Nucleus accumbens (tissue), 56 donors: ENCODE measurements around the gene DNM3.

Experiments
- DNase-seq, 56 donors: peaks; one replicate each; lab custom pipeline; 2025; lab: John Stamatoyannopoulos, UW

DNM3 gene

DNA sequence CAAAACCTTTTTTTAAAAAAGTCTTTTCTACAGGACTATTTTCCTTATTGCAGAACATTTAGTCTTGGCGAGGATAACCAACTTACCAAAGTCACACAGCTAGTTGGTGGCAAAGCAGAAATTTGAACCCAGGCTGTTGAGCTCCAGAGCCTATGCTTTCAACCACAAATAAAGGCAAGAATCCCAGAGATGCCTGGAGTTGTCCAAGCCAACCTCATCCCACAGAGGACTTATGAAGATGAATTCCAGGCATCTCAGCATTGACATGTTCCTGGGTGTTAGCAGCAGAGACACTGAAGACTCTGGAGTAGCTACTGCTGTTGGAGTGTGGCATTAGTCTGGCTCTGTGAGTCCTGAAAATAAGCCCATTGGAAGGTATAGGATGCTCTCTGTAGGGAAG, 291.5 kb downstream of the DNM3 start:
- DNase-seq, result no peak

DNA sequence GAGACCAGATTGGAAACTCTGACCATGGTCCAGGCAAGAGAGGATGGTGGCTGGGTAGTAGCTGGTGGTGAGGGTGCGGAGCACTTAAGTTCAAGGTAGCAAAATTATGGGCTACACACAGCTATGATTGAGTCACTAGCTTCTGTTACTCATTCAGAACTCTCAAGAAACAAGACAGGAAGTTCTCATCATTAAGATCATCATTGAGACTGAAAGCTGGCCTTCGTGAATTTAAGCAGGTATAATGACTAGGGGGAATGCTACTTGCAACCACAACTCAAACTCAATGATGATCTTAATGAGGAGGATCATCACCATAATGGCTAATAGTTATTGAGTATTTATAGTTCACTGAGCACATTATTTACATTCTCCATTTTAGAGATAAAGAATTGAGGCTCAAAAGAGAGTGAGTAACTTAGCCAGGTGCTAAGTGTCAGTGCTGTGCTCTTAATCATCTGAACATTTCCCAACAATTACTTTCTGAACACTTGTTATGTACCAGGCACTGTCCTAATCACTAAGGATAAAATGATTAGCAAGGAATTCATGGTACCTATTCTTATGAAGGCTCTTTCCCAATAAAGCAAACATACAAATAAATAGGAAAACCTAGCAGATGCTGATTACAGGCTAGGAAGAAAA, 292.9 kb downstream of the DNM3 start:
- DNase-seq, result no peak

DNA sequence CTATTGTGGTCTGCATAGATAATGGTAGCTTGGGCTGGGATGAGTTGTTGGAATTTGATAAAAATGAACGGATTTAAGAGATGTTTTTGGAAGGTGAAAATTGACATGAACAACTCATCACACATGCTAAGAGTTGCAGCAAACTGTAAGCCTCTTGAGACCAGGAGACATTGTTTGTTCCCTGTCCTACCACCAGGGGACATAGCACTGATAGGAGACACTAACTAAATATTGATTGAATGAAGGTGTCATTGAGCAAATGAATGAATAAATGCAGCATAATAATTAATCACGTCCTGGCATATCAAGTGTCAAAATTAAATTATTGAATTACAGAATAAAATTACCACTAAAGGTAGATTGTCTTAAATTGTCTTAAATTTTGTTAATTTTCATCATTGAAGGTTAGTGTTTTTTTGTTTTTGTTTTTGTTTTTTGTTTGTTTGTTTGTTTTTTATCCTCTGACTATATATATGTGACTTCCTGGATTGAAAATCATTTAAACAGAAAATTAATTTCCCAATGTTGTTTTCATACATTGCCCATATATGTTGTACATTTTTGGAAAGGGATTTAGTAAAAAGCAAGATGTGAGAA, 293.9 kb downstream of the DNM3 start:
- DNase-seq, result no peak

DNA sequence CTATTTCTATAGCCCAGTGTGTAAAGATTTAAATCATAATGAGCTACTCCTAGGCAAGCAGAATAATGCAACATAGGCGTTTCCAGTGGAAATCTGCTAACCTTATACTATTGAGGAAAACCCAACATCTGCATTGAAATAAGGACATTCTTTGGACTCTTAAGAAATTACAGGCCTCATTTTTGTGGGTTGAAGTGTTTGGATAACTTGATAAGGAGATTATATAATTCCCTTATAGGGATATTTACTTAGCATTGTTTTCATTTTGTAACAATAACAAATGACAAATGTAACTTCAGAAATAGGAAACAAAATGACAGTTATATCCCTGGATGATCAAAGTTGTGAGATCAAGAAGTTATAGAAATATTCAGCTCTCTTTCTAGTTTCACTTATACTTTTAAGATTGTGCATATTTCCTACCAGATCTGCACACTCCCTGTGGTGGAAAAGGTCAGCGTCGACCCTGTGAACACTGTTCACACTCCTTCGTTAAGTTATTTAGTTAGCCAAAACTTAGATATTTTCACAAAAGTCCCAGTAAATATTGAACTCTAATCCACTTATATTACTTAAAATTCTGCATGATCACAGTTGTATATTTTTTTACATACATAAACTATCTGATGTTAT, 294.8 kb downstream of the DNM3 start:
- no peak for DNase-seq

DNA sequence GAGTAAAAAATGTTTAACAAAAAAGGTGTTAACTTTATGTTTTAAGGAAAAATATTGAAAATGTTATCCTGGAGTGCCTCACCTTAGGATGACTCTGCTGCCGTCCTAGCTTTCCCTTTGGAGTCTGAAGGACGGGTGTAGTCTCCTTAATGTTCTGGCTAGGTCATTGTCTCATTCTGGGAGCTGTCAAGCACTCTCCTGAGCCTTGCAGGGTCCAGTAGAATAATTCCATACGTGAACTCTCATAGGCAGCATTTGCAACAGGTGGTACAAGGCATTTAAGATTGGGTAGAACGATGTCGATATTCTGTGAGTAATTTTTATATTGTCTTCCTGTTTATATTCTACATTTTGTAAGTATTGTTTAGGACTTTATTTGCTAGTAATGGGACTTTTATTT, 295.6 kb downstream of the DNM3 start:
- no peak for DNase-seq

DNA sequence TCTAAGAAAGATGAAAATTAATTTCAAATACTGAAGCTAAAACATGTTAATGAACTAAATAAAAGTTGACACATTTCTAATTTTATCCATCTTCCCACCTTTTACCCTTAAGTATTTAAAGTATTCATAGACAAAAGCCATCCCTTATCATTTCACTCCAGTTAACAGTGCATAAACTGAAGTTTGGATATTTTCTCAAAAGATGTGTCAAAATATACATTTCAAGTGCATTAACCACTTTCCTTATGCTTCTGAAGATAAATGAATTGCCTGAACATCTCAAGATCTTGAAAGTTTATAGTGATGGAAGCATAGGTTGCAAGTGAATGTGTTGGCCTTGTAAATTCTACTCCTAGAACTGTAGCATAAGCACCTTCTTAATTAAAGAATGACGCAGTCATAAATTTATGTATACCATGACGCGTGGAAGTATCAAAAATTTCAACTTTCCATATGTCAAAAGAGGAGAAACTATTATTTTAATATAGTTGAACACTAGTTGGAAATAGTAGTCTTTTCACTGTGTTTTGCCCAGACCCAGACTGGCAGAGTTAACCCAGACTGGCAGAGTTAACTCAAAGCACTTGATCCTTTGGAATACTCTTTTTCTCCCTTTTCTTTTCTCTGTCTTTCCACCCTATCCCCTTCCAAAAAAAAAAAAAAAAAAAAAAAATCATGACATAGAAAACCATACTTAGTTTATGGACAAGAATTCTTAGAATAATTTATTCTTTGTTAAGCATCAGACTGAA, 296.6 kb downstream of the DNM3 start:
- no peak for DNase-seq

DNA sequence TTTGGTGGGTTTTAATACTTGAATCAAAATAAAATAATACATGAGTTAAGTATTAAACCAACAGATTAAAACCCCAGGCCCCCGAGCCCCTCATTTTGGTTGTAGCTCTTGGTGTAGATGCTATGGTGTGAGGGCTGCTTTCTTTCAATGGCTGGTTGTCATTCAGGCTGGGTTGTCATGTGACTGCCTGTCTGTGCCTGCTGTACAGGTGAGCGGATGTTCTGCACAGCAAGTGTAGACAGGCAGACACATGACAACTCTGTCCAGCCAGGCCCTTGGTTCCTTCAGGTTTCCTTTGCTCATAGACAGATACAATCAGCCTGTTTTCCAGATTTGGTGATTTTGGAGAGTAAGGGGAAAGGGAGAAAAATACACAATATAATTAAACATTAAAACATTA, 297.3 kb downstream of the DNM3 start:
- no peak for DNase-seq

DNA sequence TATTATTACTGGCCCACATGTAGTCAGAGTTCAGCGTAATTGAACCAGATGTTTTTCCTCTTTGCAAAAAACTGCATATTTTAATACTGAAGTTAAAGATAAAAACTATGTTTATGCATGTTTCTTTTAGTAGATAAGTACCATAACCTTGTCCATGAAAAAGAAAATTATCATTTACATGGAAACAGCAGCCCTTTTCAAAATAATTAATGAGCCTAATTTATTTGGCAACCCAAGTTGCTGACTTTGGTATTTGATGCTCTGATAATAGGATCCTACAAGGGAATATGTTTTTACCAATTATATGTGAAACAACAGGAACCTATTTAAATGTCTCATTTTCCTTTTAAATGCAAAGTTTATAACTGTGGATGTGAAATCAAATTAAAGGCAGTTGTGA, 297.9 kb downstream of the DNM3 start:
- DNase-seq, result no peak

DNA sequence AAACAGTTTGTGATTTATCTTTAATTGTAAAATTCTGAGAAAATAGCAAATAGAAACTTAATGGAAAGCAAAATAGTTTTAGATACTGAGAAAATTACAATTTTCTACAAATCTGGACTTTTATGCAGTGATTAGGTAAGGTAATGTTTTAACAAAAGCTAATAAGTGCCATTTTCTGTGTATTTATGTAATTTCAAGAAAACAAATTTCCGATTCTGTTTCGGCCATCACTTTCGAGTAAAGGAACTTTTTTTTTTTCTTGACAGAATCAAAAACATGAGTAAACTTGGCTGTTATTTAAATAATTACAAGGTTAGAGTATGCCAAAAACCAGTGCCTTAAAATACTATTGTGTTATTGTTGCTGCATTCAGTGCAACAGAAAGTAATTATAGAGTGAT, 298.8 kb downstream of the DNM3 start:
- no peak for DNase-seq

DNA sequence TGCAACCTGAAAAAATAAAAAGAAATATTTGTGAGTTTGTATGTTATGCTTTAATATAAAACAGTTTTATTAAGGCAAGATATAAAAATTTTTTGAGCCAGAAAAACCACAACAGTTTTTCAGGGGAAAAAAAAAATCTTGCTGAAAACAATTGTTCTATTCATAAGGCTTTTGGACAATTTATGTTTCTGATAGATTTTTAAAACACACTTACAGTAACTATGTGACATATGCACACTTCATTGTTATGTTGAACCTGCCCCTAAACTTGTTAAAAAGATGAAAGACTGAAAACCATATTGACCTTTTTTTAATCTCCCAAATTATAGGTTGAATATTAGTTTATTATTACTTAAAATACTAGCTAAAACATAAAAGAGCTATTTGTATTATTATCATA, 299.3 kb downstream of the DNM3 start:
- no peak for DNase-seq

DNA sequence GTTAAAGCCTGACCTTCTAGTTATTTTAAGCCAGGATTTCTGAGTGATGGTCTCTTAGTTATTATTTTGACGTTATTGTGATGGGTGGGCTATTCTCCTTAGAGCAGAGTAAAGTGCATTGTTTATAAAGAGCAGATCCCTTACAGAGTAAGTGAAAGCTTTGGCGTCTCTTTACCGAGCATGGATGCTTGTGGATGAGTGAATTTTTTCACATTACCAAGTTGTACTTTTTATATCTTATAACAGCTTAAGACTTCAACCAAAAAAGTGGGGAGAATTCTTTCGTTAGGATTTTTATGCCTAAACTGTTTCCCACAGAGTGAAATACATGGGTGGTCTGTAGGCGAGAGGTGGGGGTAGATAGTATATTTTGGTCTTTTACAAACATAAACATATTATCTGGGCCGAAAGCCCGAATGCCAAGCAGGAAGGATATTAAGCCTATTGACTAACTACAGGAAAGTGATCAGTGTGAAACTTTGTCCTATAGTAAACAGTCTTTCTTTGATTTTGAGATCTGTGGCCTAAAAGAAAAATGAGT, 300.1 kb downstream of the DNM3 start:
- DNase-seq, result no peak

DNA sequence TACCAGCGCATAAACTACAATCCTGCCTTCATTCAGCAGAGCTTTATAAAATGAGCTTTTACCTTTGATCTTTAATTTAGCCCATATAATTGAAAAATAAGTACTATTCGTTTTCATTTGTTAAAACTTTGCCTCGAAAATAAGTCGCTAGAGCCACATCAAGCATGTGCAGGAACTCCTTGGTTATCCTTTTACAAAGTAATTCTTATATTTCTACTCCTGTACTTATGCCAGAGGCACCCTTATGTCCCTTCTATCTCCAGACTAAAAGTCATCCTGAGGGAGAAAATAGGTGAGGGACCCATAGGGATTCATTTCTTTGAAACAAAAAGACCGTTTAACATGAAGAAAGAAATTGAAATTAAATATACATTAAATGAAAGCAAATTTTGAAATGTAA, 301.0 kb downstream of the DNM3 start:
- no peak for DNase-seq

DNA sequence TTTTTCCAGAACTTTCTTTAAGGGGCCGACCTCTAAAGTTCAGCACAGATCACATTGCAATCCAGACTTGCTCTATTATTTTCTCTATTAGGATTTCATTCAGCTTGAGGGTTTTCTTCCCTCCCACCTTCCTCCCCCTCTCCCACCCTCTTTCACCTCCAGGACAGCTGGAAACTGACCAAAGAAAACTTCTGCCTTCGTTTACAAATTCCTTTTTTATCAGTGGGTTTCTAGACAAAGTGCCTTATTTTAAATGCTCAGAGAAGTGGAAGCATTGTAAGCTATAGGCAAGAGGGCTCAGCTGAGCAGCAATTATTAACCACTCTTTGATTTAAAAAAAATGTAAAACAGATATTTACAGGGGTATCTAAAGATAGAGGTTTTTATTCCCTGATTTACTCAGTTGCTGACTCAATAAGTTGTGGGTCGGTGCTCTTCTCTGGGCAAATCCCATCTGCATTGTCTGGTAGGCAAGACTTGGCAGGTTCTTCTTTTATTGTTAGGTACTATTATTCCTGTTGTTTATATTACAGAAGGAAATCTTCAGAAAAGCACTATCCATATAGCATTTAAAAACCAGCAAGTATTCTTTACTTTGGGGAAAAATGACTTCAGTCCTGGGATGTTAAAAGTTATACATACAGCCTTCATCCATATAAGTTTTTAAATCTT, 302.2 kb downstream of the DNM3 start:
- no peak for DNase-seq

DNA sequence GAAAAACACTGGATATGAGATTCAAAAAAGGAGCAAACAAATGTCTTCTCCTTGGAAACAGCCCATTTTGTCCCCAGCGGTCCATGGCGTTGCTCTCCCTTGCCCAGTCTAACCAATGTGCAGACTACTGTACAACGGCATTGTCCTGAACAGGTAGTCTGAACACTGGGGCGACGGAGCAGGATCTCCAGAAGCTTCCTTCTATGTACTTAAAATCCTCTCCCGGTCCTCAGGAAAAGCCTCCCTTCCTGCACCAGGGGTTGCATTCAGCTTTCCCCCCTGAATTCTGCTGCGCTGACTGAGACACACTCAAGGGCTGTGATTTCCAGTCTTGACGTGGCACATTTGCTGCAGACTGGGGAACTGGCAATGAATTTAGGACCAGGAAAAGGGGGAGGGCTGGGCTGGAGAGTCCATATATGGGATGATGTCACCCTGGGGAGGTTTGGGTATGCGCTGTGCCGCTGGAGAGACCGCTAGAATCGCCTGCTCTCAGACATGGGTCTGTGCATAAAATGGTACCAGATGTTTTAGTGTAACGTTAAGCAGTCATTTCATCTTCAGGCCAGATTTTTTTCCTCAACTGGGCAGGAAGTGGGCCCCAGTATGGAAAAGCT, 303.3 kb downstream of the DNM3 start:
- DNase-seq, result no peak

DNA sequence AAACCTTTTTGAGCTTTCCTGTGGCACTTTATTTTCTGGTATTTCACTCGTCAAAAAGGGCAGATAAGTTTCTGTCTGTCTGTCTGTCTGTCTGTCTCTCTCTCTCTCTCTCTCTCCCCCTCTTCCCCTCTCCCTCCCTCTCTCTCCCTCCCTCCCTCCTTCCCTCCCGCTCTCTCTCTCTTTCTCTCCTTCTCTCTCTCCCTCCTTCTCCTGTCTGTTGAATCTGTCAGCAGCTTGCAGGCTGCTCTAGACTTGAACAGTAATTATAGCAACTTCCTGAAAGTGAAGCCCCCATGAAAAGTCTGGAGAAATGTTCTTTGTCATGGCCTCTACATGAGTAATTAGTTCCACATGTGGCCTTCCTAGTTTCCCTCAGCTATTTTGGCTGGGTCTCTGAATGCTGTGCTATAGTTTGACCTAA, 303.9 kb downstream of the DNM3 start:
- no peak for DNase-seq

DNA sequence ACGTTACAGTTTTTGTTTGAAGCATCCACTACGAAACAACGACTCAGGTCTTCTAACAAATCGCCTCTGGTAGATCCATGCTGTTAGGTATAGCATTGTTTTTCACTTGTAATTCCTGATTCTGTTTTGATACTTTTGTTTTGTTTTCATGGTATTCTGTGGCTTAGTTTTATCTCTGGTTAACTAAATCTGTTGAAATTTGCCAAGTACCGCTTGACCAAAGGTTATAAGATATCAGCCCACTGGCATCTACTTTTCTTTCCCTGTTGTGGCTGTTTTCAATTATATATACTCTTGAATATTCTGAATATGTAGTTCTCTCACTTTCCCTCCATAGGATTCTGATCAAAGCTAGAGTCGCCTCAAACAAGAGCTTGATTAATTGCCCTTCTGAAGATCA, 304.4 kb downstream of the DNM3 start:
- no peak for DNase-seq

DNA sequence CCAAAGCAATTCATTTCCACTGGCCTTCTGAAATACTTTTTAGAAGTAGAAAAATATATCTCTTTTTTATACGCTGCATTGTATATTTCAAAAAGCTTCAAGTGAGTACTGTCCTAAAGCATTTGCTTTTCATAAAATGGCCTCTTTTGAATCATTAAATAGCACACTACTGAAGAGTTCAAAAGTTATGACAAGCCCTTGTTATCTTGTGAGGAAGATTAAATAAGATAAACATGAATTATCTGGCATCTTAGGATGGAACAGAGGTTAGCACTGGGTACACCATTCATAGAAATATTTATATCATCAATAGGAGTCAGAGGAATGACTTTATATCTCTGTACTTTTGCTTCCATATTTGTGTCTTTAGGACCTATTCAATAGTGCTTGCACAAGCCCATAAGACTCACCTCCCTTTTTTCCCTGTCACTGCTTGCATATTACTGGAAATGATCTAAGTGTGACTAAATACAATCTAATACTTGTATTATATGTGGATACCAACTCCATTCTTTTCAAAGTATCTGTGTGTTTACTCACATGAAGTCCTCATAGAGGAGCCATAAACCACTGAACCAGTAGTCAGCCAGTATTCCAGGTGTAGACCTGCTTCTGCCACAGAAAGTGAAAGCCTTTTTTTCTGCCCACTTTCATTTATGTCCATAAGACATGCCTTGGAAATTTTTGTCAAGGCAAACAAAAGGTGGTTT, 305.0 kb downstream of the DNM3 start:
- no peak for DNase-seq

DNA sequence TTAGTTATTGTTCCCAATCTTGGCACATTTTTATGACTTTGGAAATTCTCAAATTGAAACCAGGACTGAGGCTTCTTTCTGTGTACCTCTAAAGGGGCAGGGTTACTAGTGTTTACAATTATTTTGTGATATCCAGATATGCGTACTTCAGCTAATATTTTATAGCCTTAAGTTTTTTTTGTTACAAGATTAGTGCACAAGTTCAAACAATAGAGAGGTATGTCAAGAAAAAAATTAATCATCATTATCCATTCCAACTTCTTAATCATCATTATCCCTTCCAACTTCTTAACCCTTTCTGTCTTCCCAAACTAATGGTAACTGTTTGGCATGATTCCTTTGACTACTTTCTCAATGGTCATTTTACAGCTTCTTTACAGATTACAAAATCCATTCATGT, 306.2 kb downstream of the DNM3 start:
- DNase-seq, result no peak

DNA sequence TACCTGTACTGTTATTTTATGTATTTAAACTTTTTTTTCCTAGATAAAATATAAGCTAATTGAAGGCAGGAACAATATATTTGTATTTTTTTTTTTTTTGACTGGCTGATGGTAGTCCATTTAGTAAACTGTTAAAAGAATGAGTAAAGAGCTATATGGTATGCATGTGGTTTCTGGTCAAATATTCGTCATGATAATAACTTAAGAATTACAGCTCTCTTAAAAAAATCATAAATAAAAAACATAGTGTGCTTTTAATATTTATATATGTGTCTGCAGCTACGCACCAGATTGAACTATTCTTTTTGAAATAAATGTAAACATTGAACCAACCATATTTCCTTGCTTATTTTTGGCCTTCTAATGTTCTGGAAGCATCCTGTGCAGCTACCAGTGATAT, 306.9 kb downstream of the DNM3 start:
- no peak for DNase-seq

DNA sequence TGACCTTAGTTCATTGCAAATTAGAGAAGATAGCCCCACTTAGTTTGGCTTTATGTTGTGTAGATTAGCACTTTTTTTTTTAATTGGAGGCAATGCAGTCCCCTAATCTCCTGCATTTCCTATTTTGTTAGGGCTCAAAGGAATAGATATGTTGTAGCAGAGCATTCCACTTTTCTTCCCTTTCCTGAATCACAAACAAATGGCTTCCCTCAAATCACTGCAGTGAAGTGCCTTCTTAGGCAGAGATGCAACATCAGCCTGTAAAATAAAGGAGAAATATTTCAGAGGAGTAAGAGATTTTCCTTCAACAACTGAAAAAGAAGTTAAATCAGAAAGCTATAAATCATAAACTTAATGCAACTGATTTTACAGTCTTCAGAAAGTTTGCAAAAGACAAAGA, 307.4 kb downstream of the DNM3 start:
- no peak for DNase-seq
